Lower lobe of right lung (tissue), 2 donors: ENCODE data around the gene TIGIT. TPM values are rescaled to one million over a fixed set of nuclear protein-coding genes. Genes with fewer than 3 reads are reported as not detected.

Source experiments
- ATAC-seq, 2 donors: fragments of 200-7000 bp; cut with Tn5 transposase; one replicate each; pipeline ENCODE4 v1.9.1; 2020 to 2022; ENCODE audit warnings: mild to moderate bottlenecking in 2 of 2, moderate library complexity in 2 of 2
- DNase-seq: peaks from one replicate; pipeline ENCODE4 v3.0.0-alpha.2; 2020
- H3K27ac ChIP-seq: fragments of 200-600 bp; one replicate; pipeline ENCODE4 v1.8.0; 2022
- H3K27me3 ChIP-seq: fragments of 200-600 bp; one replicate; pipeline ENCODE4 v1.8.0; 2022; ENCODE audit warnings: low read depth
- H3K36me3 ChIP-seq: fragments of 200-600 bp; one replicate; pipeline ENCODE4 v1.8.0; 2022; ENCODE audit warnings: mild to moderate bottlenecking
- H3K4me1 ChIP-seq: fragments of 200-600 bp; one replicate; pipeline ENCODE4 v1.8.0; 2022
- H3K4me3 ChIP-seq: fragments of 200-600 bp; one replicate; pipeline ENCODE4 v1.8.0; 2022; ENCODE audit warnings: mild to moderate bottlenecking
- H3K9me3 ChIP-seq: fragments of 200-600 bp; one replicate; pipeline ENCODE4 v1.8.0; 2022
- CTCF ChIP-seq: fragments of 200-600 bp; IDR thresholded peaks from one replicate; pipeline ENCODE4 v1.8.0; 2022; ENCODE audit warnings: antibody characterized with exemption, mild to moderate bottlenecking
- intact Hi-C: fragments of 100-400 bp; cut with DNase I; formaldehyde crosslinking; loops from one replicate; pipeline ENCODE4 v1.11.0; 2022
- total RNA-seq: library from RNA; stranded (reverse); fragmentation: NEBNext Ultra II Directional; extraction: Animal tissue kit (Norgen Biotek cat#: 25700); gene quantifications from one replicate; pipeline ENCODE4 v1.2.1, GENCODE V29; 2021
- donor health status: DM: no; HTN: yes; CAD: no; lungs with severe emphysema.

TIGIT gene
- total RNA-seq, 1 donor from 2014 or later: 1.7 TPM

- Histone ChIP-seq H3K36me3 (no peaks in the 10 kb centered on the region), H3K27me3 (no peaks in the 10 kb centered on the region), H3K9me3 (no peaks in the 10 kb centered on the region), H3K4me1 (no peaks in the 10 kb centered on the region), H3K27ac (no peak overlapping the region), H3K4me3 (no peak overlapping the region)
- intact Hi-C loops: no loop called here
- ATAC-seq (no peak), DNase-seq (no peak)
- no peak for TF ChIP-seq CTCF
These were observed 16.9 kb downstream of the TIGIT start for GRCh38 chr3:114310695-114311094.

GRCh38 chr3:114313426-114313825 lies 19.6 kb downstream of the TIGIT start:
- no peak overlapping the region for H3K27ac ChIP-seq
- no peaks in the 10 kb centered on the region for H3K36me3 ChIP-seq
- no peaks in the 10 kb centered on the region for H3K4me1 ChIP-seq
- TF ChIP-seq CTCF: no peak
- no peaks in the 10 kb centered on the region for H3K9me3 ChIP-seq
- no peaks in the 10 kb centered on the region for H3K27me3 ChIP-seq
- no peak overlapping the region for H3K4me3 ChIP-seq
- intact Hi-C loops: no loop called here
- ATAC-seq (no peak), DNase-seq (no peak)

- no peaks in the 10 kb centered on the region for H3K9me3 ChIP-seq
- H3K27ac ChIP-seq: no peak overlapping the region
- DNase-seq (no peak), ATAC-seq (no peak)
- TF ChIP-seq CTCF: no peak
- no peaks in the 10 kb centered on the region for H3K36me3 ChIP-seq
- intact Hi-C loops: no loop called here
- H3K4me1 ChIP-seq: no peaks in the 10 kb centered on the region
- no peaks in the 10 kb centered on the region for H3K27me3 ChIP-seq
- H3K4me3 ChIP-seq: no peak overlapping the region
These were observed 20.5 kb downstream of the TIGIT start for GRCh38 chr3:114314282-114314681.

- no peaks in the 10 kb centered on the region for H3K9me3 ChIP-seq
- H3K4me1 ChIP-seq: no peaks in the 10 kb centered on the region
- no peaks in the 10 kb centered on the region for H3K36me3 ChIP-seq
- H3K27ac ChIP-seq: no peak overlapping the region
- no peak for TF ChIP-seq CTCF
- intact Hi-C loops: no loop called here
- no peak overlapping the region for H3K4me3 ChIP-seq
- DNase-seq: no peak
- no peak for ATAC-seq
- no peaks in the 10 kb centered on the region for H3K27me3 ChIP-seq
These were observed 24.5 kb downstream of the TIGIT start for GRCh38 chr3:114318295-114318694.

- ATAC-seq: peak; percentile 11 to 25
- intact Hi-C loops: no loop called here
- TF ChIP-seq CTCF: no peak
These were observed 25.6 kb downstream of the TIGIT start for GRCh38 chr3:114319453-114319852.

GRCh38 chr3:114320246-114320645 lies 26.4 kb downstream of the TIGIT start:
- ATAC-seq (no peak), DNase-seq (no peak)
- no peak for TF ChIP-seq CTCF

More at GRCh38 chr3:114319453-114319852, 25.6 kb downstream of the TIGIT start:
- no peak for DNase-seq
- no peaks in the 10 kb centered on the region for H3K4me1 ChIP-seq
- no peaks in the 10 kb centered on the region for H3K36me3 ChIP-seq
- H3K9me3 ChIP-seq: no peaks in the 10 kb centered on the region
- H3K27ac ChIP-seq: no peak overlapping the region
- no peaks in the 10 kb centered on the region for H3K27me3 ChIP-seq
- no peak overlapping the region for H3K4me3 ChIP-seq

More at GRCh38 chr3:114320246-114320645, 26.4 kb downstream of the TIGIT start:
- intact Hi-C loops: no loop called here
- Histone ChIP-seq H3K27me3 (no peaks in the 10 kb centered on the region), H3K4me3 (no peak overlapping the region), H3K27ac (no peak overlapping the region), H3K9me3 (no peaks in the 10 kb centered on the region), H3K4me1 (no peaks in the 10 kb centered on the region), H3K36me3 (no peaks in the 10 kb centered on the region)
